ENCODE measurements around the gene CNIH4. TPM values are rescaled to one million over a fixed set of nuclear protein-coding genes. Genes with fewer than 3 reads are reported as not detected.

The CNIH4 gene
- total and polyA plus RNA-seq, 10 of the 15 experiments (the other 5 are each of a cell fraction or from before 2014, with no cell fraction given), result 23.2 to 173 (median 51.4) TPM

DNA sequence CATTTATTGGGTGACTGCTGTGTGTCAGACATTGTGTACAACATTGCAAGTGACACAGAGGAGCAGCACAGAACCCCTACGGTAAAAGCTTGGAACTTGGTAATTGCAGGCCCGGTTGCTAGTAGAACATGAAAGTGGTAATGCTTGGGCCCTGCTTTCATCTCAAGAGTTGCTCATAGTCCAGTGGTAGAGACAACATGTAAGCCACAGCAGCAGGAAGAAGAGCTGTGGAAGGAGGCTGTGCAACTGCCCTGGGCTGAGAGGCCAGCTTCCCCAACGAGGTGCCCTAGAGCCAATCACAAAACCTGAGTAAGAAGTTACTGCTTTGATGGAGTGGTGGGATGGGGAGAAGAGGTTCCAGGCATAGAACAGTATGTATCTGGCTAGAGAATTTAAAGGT is 18.4 kb downstream of the CNIH4 start:
- POLR2A ChIA-PET, result interaction anchor here (0.6 kb wide), 1 partner anchor 11 kb away, joined by 4 read pairs; no protein-coding TSS in a partner anchor
- Histone ChIP-seq H3K4me1 (ENCODE audit: control insufficient read depth, insufficient read depth, low read length) (peaks cover 46% of the 10 kb centered on the region), H3K4me3 (no peak overlapping the region)
- TF ChIP-seq, protein P1, sequence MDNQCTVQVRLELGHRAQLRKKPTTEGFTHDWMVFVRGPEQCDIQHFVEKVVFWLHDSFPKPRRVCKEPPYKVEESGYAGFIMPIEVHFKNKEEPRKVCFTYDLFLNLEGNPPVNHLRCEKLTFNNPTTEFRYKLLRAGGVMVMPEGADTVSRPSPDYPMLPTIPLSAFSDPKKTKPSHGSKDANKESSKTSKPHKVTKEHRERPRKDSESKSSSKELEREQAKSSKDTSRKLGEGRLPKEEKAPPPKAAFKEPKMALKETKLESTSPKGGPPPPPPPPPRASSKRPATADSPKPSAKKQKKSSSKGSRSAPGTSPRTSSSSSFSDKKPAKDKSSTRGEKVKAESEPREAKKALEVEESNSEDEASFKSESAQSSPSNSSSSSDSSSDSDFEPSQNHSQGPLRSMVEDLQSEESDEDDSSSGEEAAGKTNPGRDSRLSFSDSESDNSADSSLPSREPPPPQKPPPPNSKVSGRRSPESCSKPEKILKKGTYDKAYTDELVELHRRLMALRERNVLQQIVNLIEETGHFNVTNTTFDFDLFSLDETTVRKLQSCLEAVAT (IDR thresholded peaks at IDR 0.05), result no peak
- TF ChIP-seq ETV6 (conservative IDR thresholded peaks at IDR 0.05 in 1 of 2, IDR thresholded peaks at IDR 0.05 in 1 of 2; ENCODE audit: borderline replicate concordance in 1 of 2, low read depth in 1 of 2) (no peak), TAF1 (IDR thresholded peaks at IDR 0.05; ENCODE audit: borderline replicate concordance, low read depth, low read length) (no peak), ZNF384 (IDR thresholded peaks at IDR 0.05; ENCODE audit: borderline replicate concordance, low read depth, low read length) (no peak), ASH2L (IDR thresholded peaks at IDR 0.05; ENCODE audit: borderline replicate concordance, low read depth) (no peak), RELA (IDR thresholded peaks at IDR 0.05; ENCODE audit: borderline replicate concordance, partially characterized antibody) (no peak), BRCA1 (IDR thresholded peaks at IDR 0.05; ENCODE audit: low read depth, low read length) (no peak), STAT3 (IDR thresholded peaks at IDR 0.05; ENCODE audit: low read depth, low read length) (no peak), RUNX3 (IDR thresholded peaks at IDR 0.05; ENCODE audit: low read length) (no peak)
- TF ChIP-seq, protein P2, sequence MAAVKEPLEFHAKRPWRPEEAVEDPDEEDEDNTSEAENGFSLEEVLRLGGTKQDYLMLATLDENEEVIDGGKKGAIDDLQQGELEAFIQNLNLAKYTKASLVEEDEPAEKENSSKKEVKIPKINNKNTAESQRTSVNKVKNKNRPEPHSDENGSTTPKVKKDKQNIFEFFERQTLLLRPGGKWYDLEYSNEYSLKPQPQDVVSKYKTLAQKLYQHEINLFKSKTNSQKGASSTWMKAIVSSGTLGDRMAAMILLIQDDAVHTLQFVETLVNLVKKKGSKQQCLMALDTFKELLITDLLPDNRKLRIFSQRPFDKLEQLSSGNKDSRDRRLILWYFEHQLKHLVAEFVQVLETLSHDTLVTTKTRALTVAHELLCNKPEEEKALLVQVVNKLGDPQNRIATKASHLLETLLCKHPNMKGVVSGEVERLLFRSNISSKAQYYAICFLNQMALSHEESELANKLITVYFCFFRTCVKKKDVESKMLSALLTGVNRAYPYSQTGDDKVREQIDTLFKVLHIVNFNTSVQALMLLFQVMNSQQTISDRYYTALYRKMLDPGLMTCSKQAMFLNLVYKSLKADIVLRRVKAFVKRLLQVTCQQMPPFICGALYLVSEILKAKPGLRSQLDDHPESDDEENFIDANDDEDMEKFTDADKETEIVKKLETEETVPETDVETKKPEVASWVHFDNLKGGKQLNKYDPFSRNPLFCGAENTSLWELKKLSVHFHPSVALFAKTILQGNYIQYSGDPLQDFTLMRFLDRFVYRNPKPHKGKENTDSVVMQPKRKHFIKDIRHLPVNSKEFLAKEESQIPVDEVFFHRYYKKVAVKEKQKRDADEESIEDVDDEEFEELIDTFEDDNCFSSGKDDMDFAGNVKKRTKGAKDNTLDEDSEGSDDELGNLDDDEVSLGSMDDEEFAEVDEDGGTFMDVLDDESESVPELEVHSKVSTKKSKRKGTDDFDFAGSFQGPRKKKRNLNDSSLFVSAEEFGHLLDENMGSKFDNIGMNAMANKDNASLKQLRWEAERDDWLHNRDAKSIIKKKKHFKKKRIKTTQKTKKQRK (IDR thresholded peaks at IDR 0.05; ENCODE audit: low read depth, low read length), result no peak
- TF ChIP-seq, protein P3, sequence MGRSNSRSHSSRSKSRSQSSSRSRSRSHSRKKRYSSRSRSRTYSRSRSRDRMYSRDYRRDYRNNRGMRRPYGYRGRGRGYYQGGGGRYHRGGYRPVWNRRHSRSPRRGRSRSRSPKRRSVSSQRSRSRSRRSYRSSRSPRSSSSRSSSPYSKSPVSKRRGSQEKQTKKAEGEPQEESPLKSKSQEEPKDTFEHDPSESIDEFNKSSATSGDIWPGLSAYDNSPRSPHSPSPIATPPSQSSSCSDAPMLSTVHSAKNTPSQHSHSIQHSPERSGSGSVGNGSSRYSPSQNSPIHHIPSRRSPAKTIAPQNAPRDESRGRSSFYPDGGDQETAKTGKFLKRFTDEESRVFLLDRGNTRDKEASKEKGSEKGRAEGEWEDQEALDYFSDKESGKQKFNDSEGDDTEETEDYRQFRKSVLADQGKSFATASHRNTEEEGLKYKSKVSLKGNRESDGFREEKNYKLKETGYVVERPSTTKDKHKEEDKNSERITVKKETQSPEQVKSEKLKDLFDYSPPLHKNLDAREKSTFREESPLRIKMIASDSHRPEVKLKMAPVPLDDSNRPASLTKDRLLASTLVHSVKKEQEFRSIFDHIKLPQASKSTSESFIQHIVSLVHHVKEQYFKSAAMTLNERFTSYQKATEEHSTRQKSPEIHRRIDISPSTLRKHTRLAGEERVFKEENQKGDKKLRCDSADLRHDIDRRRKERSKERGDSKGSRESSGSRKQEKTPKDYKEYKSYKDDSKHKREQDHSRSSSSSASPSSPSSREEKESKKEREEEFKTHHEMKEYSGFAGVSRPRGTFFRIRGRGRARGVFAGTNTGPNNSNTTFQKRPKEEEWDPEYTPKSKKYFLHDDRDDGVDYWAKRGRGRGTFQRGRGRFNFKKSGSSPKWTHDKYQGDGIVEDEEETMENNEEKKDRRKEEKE (IDR thresholded peaks at IDR 0.05), result no peak
- TF ChIP-seq, protein P4, sequence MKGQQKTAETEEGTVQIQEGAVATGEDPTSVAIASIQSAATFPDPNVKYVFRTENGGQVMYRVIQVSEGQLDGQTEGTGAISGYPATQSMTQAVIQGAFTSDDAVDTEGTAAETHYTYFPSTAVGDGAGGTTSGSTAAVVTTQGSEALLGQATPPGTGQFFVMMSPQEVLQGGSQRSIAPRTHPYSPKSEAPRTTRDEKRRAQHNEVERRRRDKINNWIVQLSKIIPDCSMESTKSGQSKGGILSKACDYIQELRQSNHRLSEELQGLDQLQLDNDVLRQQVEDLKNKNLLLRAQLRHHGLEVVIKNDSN (IDR thresholded peaks at IDR 0.05; ENCODE audit: borderline replicate concordance, extremely low read length, insufficient read depth, low read depth, low read length), result no peak
- TF ChIP-seq, protein P5, sequence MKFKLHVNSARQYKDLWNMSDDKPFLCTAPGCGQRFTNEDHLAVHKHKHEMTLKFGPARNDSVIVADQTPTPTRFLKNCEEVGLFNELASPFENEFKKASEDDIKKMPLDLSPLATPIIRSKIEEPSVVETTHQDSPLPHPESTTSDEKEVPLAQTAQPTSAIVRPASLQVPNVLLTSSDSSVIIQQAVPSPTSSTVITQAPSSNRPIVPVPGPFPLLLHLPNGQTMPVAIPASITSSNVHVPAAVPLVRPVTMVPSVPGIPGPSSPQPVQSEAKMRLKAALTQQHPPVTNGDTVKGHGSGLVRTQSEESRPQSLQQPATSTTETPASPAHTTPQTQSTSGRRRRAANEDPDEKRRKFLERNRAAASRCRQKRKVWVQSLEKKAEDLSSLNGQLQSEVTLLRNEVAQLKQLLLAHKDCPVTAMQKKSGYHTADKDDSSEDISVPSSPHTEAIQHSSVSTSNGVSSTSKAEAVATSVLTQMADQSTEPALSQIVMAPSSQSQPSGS (IDR thresholded peaks at IDR 0.05; ENCODE audit: low read length), result no peak

More for the DNA sequence above, 18.4 kb downstream of the CNIH4 start:
- Histone ChIP-seq H3K9me3 (replicated peaks; ENCODE audit: control insufficient read depth, insufficient read depth, low read length) (no peaks in the 10 kb centered on the region), H3K36me3 (ENCODE audit: control insufficient read depth in 2 of 2, insufficient read depth in 2 of 2, low read length in 1 of 2) (peaks cover 4 to 26% of the 10 kb centered on the region in 2 experiments), H3K27me3 (replicated peaks in 1 of 2; ENCODE audit: control insufficient read depth in 2 of 2, insufficient read depth in 2 of 2, low read length in 1 of 2) (no peaks in the 10 kb centered on the region), H4K20me1 (ENCODE audit: control insufficient read depth, insufficient read depth) (no peaks in the 10 kb centered on the region), H2AFZ (ENCODE audit: control insufficient read depth, low read depth, low read length) (no peak overlapping the region), H3K4me2 (ENCODE audit: control insufficient read depth, insufficient read depth) (no peak overlapping the region), H3K9ac (ENCODE audit: control insufficient read depth, insufficient read depth, low read length) (no peak overlapping the region), H3K79me2 (ENCODE audit: control insufficient read depth, insufficient read depth, low read length) (no peaks in the 10 kb centered on the region), H3K27ac (ENCODE audit: control insufficient read depth, insufficient read depth) (no peak overlapping the region)
- WGBS (ENCODE audit: insufficient coverage, insufficient replicate concordance, low lambda C conversion rate, missing lambda C conversion rate), result 85% methylated on average over 3 of the region's 3 CpGs
- BruUV-seq (replicated peaks), result no TSS peak
- intact Hi-C loops (cut with micrococcal nuclease; ENCODE audit: unreplicated experiment) (no loop called here), in situ Hi-C loops (cut with MboI) (no loop called here)
- DNase-seq (ENCODE audit: low read depth, low spot score), result no peak
- no peak for FAIRE-seq
- RAD21 ChIA-PET (ENCODE audit: unreplicated experiment), result no interaction called here
- ATAC-seq, result no peak
- SMC1A ChIA-PET (ENCODE audit: uncharacterized antibody, unreplicated experiment), result interaction anchor here (0.7 to 4.5 kb wide), 7 partner anchors 9 to 550 kb away, joined by 3 to 41 read pairs (median 4); no protein-coding TSS in a partner anchor
- CTCF ChIA-PET, result interaction anchor here (0.6 to 1.6 kb wide), 3 partner anchors 10 to 84 kb away, joined by 3 to 4 read pairs (median 3); no protein-coding TSS in a partner anchor
